ENCODE measurements around the gene ADAMTSL2.

The ADAMTSL2 gene

DNA sequence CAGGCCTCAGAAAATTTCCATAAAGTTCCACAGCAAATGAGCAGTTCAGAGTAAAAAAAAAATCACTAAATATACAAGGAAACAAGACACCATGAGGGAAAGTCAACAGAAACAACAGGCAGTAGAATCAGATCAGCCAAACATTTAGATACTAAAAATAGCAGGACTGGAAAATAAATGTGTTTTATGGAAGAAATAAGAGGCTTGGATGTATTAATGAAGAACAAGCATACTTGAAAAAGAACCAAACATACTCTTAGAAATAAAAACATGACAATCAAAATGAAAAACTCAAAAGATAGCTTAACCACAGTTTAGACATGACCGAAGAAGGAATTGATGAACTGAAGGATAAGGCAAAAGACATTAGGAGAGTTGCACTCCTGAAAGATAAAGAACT, 32.4 kb upstream of the ADAMTSL2 start:
- no peak for DNase-seq

- DNase-seq, result no peak
Observed at GRCh38 chr9:133505186-133505830, 29.2 kb upstream of the ADAMTSL2 start.

DNA sequence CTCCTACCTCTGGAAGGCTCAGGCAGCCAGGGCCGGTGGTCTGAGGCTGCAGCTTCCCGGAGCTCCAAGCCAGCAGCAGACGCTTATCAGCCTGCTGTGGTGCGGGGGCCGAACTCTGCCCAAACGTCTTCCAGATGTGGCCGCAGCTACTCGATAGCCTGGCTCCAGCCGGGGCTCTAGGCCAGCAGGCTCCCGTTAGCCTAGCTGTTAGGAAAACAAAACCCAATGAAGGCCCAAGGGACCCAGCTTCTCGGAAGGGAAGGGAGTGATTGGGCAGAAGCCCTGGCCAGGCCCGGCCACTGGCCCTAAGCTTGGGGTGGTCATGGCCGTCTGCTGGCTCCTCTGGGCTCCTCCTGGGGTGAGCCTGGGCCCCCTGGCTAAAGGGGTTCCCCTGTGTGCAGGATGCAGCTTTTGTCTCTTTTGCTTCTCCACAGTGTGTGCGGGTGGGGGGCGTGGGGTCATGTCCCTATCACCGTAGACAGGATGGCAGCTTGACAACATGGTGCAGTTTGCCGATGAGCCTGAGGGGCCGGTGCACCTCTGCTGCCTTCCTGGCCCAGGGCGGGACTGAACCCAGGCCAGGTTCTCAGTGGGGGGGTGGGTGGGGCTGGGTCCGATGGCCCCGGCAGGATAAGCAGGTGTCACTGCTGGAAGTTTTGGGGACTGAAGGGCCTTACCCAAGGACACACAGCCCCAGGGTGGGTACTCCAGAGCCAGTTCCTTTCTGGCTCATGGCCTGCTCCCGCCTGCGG, 28.4 kb upstream of the ADAMTSL2 start:
- no peak for DNase-seq

GRCh38 chr9:133506653-133507038, 27.9 kb upstream of the ADAMTSL2 start:
- no peak for DNase-seq

- DNase-seq, result no peak
Observed at GRCh38 chr9:133507246-133507965, 27.1 kb upstream of the ADAMTSL2 start.

DNA sequence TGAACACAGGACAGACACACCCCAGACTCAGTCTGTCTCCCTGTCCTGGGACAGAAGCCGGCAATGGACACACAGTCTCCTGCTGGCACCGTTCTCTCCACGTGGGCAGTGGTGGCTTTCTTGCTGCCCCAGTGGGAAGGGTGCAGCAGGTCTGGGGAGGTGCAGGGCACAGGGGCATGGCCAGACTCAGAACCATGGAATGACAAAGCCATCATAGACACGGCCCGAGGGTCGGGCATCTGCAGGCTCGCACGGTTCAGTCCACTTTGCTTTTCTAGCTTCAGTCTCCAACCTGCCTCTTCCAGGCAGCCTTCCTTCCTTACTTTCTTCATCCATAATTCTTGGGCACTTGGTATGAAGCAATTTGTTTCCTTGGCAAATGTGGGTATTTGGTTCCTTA, 26.5 kb upstream of the ADAMTSL2 start:
- DNase-seq, result no peak

DNA sequence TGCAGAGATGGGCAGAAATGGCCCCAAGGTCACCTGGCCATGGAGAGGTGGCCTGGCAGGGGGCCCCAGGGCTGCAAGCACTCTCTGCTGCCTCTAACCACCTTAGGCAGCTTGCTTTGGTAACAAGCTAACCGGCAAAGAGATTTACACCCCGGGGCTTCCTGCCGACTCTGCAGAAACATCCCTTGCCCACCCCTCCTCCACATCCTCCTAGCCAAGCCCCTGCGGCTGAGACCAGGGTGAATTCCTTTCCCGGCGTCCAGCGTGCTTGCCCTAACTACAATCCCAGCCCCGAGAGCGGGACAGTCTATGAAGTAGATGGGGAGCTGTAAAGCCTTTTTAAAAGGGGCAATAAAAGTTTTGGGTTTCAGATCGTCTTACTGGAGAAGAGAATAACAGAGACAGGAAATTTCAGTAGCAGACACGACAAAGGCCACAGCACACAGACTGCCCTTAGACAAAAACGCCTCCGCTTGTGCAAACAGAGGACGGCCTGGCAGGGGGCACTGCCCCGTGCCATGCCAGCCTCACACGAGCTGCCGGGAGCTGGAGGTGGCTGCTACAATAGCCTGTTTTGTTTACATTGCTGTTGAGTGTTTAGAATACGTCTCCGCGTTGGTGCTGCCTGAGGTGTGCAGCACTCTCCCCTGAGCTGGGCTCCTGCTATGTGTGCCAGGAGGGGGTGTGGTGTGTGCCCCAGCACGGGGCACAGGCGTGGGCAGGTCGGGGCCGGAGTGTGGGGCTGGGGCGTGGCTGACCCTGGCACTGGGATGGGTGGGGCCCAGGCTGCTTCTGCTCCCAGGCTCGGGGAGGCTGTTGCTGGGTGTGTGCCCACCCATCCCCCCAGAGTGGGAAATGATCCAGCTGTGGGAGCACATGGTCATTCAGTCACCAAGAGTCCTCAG, 25.1 kb upstream of the ADAMTSL2 start:
- DNase-seq, result no peak

- no peak for DNase-seq
Observed at GRCh38 chr9:133510926-133511505, 23.5 kb upstream of the ADAMTSL2 start.

DNA sequence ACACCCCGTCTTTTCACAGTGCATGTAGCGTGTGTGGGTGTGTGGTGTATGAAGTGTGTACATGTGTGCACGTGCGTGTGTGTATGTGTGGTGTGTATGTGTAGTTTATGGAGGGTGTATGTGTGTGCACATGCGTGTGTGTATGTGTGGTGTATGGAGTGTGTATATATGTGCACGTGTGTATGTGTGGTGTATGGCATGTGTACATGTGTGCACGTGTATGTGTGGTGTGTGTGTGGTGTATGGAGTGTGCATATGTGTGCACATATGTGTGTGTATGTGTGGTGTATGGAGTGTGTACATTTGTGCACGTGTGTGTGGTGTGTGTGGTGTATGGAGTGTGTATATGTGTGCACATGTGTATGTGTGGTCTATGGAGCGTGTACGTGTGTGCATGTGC, 22.9 kb upstream of the ADAMTSL2 start:
- DNase-seq, result no peak

DNA sequence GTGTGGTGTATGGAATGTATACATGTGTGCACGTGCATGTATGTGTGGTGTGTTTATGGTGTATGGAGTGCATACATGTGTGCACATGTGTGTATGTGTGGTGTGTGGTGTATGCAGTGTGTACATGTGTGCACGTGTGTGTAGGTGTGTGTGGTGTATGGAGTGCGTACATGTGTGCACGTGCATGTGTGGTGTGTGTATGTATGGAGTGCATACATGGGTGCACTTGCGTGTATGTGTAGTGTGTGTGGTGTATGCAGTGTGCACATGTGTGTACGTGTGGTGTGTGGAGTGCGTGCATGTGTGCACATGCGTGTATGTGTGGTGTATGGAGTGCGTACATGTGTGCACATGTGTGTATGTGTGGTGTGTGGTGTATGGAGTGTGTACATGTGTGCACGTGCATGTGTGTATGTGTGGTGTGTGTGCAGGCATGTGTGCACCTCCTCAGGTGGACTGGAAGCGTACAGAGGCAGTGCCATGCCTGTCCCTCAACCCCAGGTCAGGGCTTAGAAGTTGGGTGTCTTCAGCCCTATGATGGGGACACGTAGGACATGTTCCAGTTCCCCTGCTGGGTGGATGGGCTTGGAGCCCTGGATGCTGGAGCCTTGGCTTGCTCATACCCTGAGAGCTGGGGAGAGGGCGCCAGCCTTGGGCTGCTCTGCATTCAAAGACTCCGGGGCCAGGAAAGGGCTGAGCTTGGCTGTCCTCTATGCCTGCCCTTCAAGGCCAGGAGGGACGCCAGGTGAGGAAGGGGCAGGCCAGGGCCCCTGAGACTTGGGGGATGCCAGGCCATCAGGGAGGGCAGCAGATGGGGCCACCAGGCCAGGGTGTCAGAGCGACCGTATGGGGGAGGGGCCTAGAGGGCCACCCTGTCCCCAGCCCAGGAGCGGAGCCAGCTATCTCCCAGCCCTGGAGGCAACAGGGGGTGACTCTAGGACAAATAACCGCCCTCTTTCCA, 22.0 kb upstream of the ADAMTSL2 start:
- DNase-seq, result no peak

- DNase-seq, result no peak
Observed at GRCh38 chr9:133513214-133514100, 21.0 kb upstream of the ADAMTSL2 start.

GRCh38 chr9:133514460-133515239, 19.9 kb upstream of the ADAMTSL2 start:
- DNase-seq, result no peak

GRCh38 chr9:133515240-133515610, 19.3 kb upstream of the ADAMTSL2 start:
- no peak for DNase-seq

DNA sequence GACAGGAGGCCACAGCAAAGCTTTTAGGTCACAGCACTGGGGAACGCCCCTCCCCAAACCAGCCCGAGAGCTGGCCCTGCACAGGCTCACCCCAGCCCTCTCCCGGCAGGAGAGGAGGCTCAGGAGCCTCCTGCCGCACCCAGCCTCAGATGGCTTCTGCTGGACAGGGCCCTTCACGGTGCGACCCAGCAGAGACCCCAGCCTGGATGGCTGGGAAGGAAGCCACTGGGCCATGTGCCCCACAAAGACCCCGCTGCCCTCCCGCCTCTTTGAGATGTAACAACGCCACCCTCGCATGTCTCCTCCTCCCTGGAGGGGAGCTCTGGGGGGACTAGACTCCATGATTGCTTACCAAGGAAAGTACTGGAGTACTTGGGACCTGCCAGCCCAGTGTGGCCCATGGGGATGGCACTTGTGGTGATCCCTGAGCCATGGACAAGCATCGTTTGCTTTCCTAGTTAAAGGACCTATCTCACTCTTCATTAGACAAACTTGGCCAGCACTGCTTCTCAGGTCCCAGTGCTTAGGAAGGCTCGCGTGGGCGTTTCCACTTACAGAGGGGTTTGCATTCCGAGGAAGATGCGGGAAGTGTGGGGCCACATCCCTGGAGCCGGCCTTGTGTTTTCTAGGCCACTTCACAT, 18.8 kb upstream of the ADAMTSL2 start:
- DNase-seq, result no peak

DNA sequence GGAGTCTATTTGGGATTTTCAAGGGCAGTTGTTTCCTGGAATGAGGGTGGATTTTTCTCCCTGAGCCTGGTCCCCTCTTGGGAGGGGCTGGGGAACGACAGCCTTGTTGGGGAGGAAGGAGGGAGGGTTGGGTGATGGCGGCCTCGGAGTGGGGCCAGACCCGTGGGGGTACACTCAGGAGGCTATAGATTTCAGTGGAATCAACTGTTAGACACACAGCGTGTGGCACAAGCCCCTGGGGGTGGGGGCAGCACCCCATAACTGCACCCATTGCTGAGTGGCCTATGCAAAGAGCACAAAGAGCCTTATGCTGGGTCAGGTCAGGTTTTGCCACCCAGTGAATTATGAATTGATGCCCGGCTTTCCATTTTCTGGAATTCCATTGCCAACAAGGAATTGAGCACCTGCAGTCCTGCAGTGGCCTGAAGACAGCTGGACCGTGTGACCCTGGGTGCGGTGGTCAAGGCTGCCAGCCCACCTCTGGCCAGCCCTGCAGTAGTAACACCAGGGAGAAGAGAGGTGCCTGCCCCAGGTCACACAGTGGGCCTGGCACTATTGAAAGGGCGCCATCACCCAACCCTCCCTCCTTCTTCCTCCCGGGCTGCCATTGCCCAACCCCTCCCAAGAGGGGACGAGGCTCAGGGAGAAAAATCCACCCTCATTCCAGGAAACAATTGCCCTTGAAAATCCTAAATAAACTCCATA, 18.1 kb upstream of the ADAMTSL2 start:
- no peak for DNase-seq

GRCh38 chr9:133516961-133517350, 17.5 kb upstream of the ADAMTSL2 start:
- DNase-seq, result no peak

DNA sequence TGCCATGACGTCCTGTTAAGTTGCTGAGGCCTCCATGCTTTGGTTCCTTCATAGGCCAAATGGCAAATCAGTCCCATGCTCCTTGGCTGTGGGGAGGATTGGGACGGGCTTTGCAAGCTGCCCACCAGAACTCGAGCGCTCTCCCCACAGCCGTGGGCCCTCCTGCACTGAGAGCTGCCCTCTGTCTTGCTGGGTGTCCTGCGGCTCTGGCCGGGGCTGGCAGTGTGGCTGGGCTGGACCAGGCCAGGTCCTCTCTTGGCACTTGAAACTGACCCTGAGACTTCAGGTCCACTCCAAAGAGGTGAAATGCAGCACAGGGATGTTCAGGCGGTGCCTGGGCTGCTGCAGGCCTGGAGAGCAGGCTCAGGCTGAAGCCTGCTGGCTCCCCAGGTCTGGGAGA, 16.8 kb upstream of the ADAMTSL2 start:
- DNase-seq, result no peak

GRCh38 chr9:133518200-133518599, 16.3 kb upstream of the ADAMTSL2 start:
- DNase-seq, result no peak
